GM23338 (cell line): ENCODE measurements around the gene FBXO11.

Experiments
- CREB1 ChIP-seq: fragments of 250-450 bp; sonication (Bioruptor Pico); IDR thresholded peaks from 2 replicates; pipeline ENCODE4 v1.5.0; 2020; ENCODE audit warnings: low read depth, mild to moderate bottlenecking, moderate library complexity
- EZH2 ChIP-seq: fragments of 200-600 bp; sonication (generic); IDR thresholded peaks from one replicate; pipeline ENCODE4 v1.8.0; 2017; ENCODE audit warnings: antibody characterized with exemption, mild to moderate bottlenecking, low read depth; ENCODE audit not compliant: unreplicated experiment
- EZH2phosphoT487 ChIP-seq: fragments of 200-600 bp; sonication (generic); IDR thresholded peaks from one replicate; pipeline ENCODE4 v1.8.1; 2018; ENCODE audit warnings: antibody characterized with exemption; ENCODE audit not compliant: unreplicated experiment
- JUNB ChIP-seq: IDR thresholded peaks from one replicate; pipeline ENCODE4 v1.6.1; 2016; ENCODE audit warnings: antibody characterized with exemption; ENCODE audit not compliant: unreplicated experiment
- NANOG ChIP-seq: IDR thresholded peaks from 2 replicates; pipeline ENCODE4 v1.6.1; 2016; ENCODE audit warnings: antibody characterized with exemption, borderline replicate concordance
- POLR2AphosphoS5 ChIP-seq: IDR thresholded peaks from 2 replicates; pipeline ENCODE4 v1.6.1; 2016; ENCODE audit warnings: antibody characterized with exemption, low read depth
- ZNF114 ChIP-seq: fragments of 250-450 bp; sonication (Bioruptor Pico); IDR thresholded peaks from 2 replicates; pipeline ENCODE4 v1.5.0; 2020; ENCODE audit warnings: mild to moderate bottlenecking, moderate library complexity
- ZNF331 ChIP-seq: fragments of 250-450 bp; sonication (Bioruptor Pico); IDR thresholded peaks from 2 replicates; pipeline ENCODE4 v1.5.0; 2020; ENCODE audit warnings: low read depth, mild to moderate bottlenecking, moderate library complexity
- TF ChIP-seq, protein P1 (sequence below), 2 experiments: fragments of 200-600 bp in 1 of 2; sonication (generic) in 1 of 2; conservative IDR thresholded peaks; 2 replicates each; pipeline versions ENCODE4 v1.5.1 to v1.6.1; 2016 to 2017; ENCODE audit warnings: antibody characterized with exemption in 2 of 2, low read depth in 2 of 2, mild to moderate bottlenecking in 2 of 2, moderate library complexity in 1 of 2
- TF ChIP-seq, protein P2 (sequence below): IDR thresholded peaks from one replicate; pipeline ENCODE4 v1.6.1; 2018; ENCODE audit warnings: antibody characterized with exemption; ENCODE audit not compliant: unreplicated experiment
- TF ChIP-seq, protein P3 (sequence below): fragments of 250-450 bp; sonication (Bioruptor Pico); IDR thresholded peaks from 2 replicates; pipeline ENCODE4 v1.5.0; 2020; ENCODE audit warnings: mild to moderate bottlenecking, moderate library complexity
- TF ChIP-seq, protein P4 (sequence below): IDR thresholded peaks from 2 replicates; pipeline ENCODE4 v1.6.1; 2016; ENCODE audit warnings: antibody characterized with exemption

DNA sequence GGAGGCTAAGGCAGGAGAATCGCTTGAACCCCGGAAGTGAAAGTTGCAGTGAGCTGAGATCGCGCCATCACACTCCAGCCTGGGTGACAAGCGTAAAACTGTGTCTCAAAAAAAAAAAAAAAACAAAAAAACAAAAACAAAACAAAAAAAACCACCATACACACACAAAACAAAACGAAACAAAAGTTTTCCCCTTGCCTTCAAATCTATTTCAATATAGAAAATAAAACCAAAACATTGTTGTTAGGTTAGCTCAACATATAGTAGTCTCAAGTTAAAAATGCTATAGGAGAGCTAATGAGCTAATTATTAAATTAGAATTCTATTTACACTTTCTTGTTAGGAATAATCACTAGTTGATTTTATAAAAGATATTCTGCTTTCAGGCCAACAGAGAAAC is 43.3 kb downstream of the FBXO11 start:
- TF ChIP-seq, protein P1, sequence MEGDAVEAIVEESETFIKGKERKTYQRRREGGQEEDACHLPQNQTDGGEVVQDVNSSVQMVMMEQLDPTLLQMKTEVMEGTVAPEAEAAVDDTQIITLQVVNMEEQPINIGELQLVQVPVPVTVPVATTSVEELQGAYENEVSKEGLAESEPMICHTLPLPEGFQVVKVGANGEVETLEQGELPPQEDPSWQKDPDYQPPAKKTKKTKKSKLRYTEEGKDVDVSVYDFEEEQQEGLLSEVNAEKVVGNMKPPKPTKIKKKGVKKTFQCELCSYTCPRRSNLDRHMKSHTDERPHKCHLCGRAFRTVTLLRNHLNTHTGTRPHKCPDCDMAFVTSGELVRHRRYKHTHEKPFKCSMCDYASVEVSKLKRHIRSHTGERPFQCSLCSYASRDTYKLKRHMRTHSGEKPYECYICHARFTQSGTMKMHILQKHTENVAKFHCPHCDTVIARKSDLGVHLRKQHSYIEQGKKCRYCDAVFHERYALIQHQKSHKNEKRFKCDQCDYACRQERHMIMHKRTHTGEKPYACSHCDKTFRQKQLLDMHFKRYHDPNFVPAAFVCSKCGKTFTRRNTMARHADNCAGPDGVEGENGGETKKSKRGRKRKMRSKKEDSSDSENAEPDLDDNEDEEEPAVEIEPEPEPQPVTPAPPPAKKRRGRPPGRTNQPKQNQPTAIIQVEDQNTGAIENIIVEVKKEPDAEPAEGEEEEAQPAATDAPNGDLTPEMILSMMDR (conservative IDR thresholded peaks at IDR 0.05; ENCODE audit: low read depth in 2 of 2), result no peak
- TF ChIP-seq, protein P2, sequence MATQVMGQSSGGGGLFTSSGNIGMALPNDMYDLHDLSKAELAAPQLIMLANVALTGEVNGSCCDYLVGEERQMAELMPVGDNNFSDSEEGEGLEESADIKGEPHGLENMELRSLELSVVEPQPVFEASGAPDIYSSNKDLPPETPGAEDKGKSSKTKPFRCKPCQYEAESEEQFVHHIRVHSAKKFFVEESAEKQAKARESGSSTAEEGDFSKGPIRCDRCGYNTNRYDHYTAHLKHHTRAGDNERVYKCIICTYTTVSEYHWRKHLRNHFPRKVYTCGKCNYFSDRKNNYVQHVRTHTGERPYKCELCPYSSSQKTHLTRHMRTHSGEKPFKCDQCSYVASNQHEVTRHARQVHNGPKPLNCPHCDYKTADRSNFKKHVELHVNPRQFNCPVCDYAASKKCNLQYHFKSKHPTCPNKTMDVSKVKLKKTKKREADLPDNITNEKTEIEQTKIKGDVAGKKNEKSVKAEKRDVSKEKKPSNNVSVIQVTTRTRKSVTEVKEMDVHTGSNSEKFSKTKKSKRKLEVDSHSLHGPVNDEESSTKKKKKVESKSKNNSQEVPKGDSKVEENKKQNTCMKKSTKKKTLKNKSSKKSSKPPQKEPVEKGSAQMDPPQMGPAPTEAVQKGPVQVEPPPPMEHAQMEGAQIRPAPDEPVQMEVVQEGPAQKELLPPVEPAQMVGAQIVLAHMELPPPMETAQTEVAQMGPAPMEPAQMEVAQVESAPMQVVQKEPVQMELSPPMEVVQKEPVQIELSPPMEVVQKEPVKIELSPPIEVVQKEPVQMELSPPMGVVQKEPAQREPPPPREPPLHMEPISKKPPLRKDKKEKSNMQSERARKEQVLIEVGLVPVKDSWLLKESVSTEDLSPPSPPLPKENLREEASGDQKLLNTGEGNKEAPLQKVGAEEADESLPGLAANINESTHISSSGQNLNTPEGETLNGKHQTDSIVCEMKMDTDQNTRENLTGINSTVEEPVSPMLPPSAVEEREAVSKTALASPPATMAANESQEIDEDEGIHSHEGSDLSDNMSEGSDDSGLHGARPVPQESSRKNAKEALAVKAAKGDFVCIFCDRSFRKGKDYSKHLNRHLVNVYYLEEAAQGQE, result no peak
- TF ChIP-seq EZH2phosphoT487 (no peak), POLR2AphosphoS5 (no peak), EZH2 (no peak), JUNB (no peak), ZNF114 (CRISPR knock-in tag) (no peak), NANOG (no peak), CREB1 (CRISPR knock-in tag) (no peak), ZNF331 (CRISPR knock-in tag) (no peak)
- TF ChIP-seq, protein P3, sequence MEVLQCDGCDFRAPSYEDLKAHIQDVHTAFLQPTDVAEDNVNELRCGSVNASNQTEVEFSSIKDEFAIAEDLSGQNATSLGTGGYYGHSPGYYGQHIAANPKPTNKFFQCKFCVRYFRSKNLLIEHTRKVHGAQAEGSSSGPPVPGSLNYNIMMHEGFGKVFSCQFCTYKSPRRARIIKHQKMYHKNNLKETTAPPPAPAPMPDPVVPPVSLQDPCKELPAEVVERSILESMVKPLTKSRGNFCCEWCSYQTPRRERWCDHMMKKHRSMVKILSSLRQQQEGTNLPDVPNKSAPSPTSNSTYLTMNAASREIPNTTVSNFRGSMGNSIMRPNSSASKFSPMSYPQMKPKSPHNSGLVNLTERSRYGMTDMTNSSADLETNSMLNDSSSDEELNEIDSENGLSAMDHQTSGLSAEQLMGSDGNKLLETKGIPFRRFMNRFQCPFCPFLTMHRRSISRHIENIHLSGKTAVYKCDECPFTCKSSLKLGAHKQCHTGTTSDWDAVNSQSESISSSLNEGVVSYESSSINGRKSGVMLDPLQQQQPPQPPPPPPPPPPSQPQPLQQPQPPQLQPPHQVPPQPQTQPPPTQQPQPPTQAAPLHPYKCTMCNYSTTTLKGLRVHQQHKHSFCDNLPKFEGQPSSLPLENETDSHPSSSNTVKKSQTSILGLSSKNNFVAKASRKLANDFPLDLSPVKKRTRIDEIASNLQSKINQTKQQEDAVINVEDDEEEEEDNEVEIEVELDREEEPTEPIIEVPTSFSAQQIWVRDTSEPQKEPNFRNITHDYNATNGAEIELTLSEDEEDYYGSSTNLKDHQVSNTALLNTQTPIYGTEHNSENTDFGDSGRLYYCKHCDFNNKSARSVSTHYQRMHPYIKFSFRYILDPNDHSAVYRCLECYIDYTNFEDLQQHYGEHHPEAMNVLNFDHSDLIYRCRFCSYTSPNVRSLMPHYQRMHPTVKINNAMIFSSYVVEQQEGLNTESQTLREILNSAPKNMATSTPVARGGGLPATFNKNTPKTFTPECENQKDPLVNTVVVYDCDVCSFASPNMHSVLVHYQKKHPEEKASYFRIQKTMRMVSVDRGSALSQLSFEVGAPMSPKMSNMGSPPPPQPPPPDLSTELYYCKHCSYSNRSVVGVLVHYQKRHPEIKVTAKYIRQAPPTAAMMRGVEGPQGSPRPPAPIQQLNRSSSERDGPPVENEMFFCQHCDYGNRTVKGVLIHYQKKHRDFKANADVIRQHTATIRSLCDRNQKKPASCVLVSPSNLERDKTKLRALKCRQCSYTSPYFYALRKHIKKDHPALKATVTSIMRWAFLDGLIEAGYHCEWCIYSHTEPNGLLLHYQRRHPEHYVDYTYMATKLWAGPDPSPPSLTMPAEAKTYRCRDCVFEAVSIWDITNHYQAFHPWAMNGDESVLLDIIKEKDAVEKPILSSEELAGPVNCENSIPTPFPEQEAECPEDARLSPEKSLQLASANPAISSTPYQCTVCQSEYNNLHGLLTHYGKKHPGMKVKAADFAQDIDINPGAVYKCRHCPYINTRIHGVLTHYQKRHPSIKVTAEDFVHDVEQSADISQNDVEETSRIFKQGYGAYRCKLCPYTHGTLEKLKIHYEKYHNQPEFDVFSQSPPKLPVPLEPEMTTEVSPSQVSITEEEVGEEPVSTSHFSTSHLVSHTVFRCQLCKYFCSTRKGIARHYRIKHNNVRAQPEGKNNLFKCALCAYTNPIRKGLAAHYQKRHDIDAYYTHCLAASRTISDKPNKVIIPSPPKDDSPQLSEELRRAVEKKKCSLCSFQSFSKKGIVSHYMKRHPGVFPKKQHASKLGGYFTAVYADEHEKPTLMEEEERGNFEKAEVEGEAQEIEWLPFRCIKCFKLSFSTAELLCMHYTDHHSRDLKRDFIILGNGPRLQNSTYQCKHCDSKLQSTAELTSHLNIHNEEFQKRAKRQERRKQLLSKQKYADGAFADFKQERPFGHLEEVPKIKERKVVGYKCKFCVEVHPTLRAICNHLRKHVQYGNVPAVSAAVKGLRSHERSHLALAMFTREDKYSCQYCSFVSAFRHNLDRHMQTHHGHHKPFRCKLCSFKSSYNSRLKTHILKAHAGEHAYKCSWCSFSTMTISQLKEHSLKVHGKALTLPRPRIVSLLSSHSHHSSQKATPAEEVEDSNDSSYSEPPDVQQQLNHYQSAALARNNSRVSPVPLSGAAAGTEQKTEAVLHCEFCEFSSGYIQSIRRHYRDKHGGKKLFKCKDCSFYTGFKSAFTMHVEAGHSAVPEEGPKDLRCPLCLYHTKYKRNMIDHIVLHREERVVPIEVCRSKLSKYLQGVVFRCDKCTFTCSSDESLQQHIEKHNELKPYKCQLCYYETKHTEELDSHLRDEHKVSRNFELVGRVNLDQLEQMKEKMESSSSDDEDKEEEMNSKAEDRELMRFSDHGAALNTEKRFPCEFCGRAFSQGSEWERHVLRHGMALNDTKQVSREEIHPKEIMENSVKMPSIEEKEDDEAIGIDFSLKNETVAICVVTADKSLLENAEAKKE, result no peak
- TF ChIP-seq, protein P4, sequence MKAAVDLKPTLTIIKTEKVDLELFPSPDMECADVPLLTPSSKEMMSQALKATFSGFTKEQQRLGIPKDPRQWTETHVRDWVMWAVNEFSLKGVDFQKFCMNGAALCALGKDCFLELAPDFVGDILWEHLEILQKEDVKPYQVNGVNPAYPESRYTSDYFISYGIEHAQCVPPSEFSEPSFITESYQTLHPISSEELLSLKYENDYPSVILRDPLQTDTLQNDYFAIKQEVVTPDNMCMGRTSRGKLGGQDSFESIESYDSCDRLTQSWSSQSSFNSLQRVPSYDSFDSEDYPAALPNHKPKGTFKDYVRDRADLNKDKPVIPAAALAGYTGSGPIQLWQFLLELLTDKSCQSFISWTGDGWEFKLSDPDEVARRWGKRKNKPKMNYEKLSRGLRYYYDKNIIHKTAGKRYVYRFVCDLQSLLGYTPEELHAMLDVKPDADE, result no peak
